IMR-90 (cell line): ENCODE data around the gene AKAP17A. TPM values are rescaled to one million over a fixed set of nuclear protein-coding genes. Genes with fewer than 3 reads are reported as not detected.

Source experiments
- ATAC-seq: fragments of 200-7000 bp; cut with Tn5 transposase; 2 replicates; pipeline ENCODE4 v1.9.1; 2020; ENCODE audit warnings: low read depth, mild to moderate bottlenecking, moderate library complexity
- BruUV-seq: library from RNA; stranded (reverse); fragments of 400-500 nt; replicated peaks from 2 replicates; lab custom pipeline; 2021; lab: Mats Ljungman, UMichigan
- CTCF ChIA-PET: fragments of 300-600 bp; formaldehyde crosslinking; extraction: SDS; loops from one replicate; lab custom pipeline; 2021; ENCODE audit warnings: antibody characterized with exemption; lab: Yijun Ruan, JAX
- POLR2A ChIA-PET: fragments of 300-600 bp; sonication (Branson Sonifier 250); formaldehyde crosslinking; loops from one replicate; lab custom pipeline; 2022; ENCODE audit warnings: antibody characterized with exemption; ENCODE audit not compliant: unreplicated experiment; lab: Charles Lee
- DNase-seq: peaks from one replicate; pipeline ENCODE4 v3.0.0; 2013
- H2AFZ ChIP-seq: replicated peaks from 2 replicates; pipeline ENCODE3; 2013; ENCODE audit warnings: low read length, mild to moderate bottlenecking; ENCODE audit not compliant: poor library complexity
- H2AK5ac ChIP-seq: 2 replicates; pipeline ENCODE4 v1.6.1; 2013; ENCODE audit warnings: low read depth, low read length, inconsistent platforms
- H2AK9ac ChIP-seq: replicated peaks from 2 replicates; pipeline ENCODE3; 2013; ENCODE audit warnings: mild to moderate bottlenecking, low read depth, low read length, moderate library complexity; ENCODE audit not compliant: poor library complexity
- H2BK120ac ChIP-seq: 2 replicates; pipeline ENCODE4 v1.6.1; 2013; ENCODE audit warnings: low read depth, low read length, inconsistent platforms
- H2BK15ac ChIP-seq: 3 replicates; pipeline ENCODE4 v1.6.1; 2013; ENCODE audit warnings: low read depth, low read length, inconsistent platforms
- H2BK20ac ChIP-seq: 2 replicates; pipeline ENCODE4 v1.6.1; 2013; ENCODE audit warnings: low read depth, mild to moderate bottlenecking, inconsistent platforms, low read length, moderate library complexity
- H2BK5ac ChIP-seq: 2 replicates; pipeline ENCODE4 v1.6.1; 2013; ENCODE audit warnings: mild to moderate bottlenecking, low read depth, low read length, inconsistent platforms; ENCODE audit not compliant: poor library complexity, severe bottlenecking
- H3K14ac ChIP-seq: replicated peaks from 2 replicates; pipeline ENCODE4 v1.6.1; 2013; ENCODE audit warnings: low read depth, low read length, inconsistent platforms
- H3K18ac ChIP-seq: 2 replicates; pipeline ENCODE4 v1.6.1; 2013; ENCODE audit warnings: low read depth, low read length, control low read depth
- H3K23ac ChIP-seq: 2 replicates; pipeline ENCODE4 v1.6.1; 2013; ENCODE audit warnings: low read depth, low read length, inconsistent platforms
- H3K27ac ChIP-seq: 2 replicates; pipeline ENCODE4 v1.5.1; 2013; ENCODE audit warnings: mild to moderate bottlenecking, control low read depth, low read length; ENCODE audit not compliant: insufficient read depth
- H3K27me3 ChIP-seq: 2 replicates; pipeline ENCODE4 v1.6.1; 2013; ENCODE audit warnings: low read length; ENCODE audit not compliant: control insufficient read depth, insufficient read depth
- H3K36me3 ChIP-seq: 2 replicates; pipeline ENCODE4 v1.6.1; 2013; ENCODE audit warnings: low read length, mixed read lengths; ENCODE audit not compliant: control insufficient read depth, insufficient read depth
- H3K4ac ChIP-seq: 2 replicates; pipeline ENCODE4 v1.6.1; 2013; ENCODE audit warnings: low read depth, low read length, inconsistent platforms
- H3K4me1 ChIP-seq: 2 replicates; pipeline ENCODE4 v1.6.1; 2013; ENCODE audit warnings: low read length, mixed read lengths; ENCODE audit not compliant: control insufficient read depth, insufficient read depth
- H3K4me2 ChIP-seq: 2 replicates; pipeline ENCODE4 v1.6.1; 2013; ENCODE audit warnings: low read depth, mild to moderate bottlenecking, control low read depth, low read length, moderate library complexity
- H3K4me3 ChIP-seq: 2 replicates; pipeline ENCODE4 v1.5.1; 2013; ENCODE audit warnings: low read depth, mild to moderate bottlenecking, control low read depth, low read length, moderate library complexity; ENCODE audit not compliant: insufficient read depth
- H3K56ac ChIP-seq: 2 replicates; pipeline ENCODE4 v1.6.1; 2013; ENCODE audit warnings: low read length, inconsistent platforms; ENCODE audit not compliant: insufficient read depth; ENCODE audit errors: extremely low read depth
- H3K79me1 ChIP-seq, 2 experiments: 2 replicates each; pipeline ENCODE4 v1.6.1; 2013; ENCODE audit warnings: low read length in 2 of 2, inconsistent platforms in 1 of 2, low read depth in 1 of 2
- H3K9ac ChIP-seq: 2 replicates; pipeline ENCODE4 v1.6.1; 2013; ENCODE audit warnings: low read depth, low read length, control low read depth
- H3K9me1 ChIP-seq: 2 replicates; pipeline ENCODE4 v1.6.1; 2013; ENCODE audit warnings: low read length, inconsistent platforms; ENCODE audit not compliant: insufficient read depth
- H3K9me3 ChIP-seq: 2 replicates; pipeline ENCODE4 v1.6.1; 2013; ENCODE audit warnings: low read length; ENCODE audit not compliant: control insufficient read depth, insufficient read depth
- H4K20me1 ChIP-seq: 2 replicates; pipeline ENCODE4 v1.6.1; 2013; ENCODE audit warnings: low read length, inconsistent platforms; ENCODE audit not compliant: insufficient read depth
- H4K5ac ChIP-seq: 2 replicates; pipeline ENCODE4 v1.6.1; 2013; ENCODE audit warnings: mild to moderate bottlenecking, low read depth, low read length, control low read depth
- H4K8ac ChIP-seq, 2 experiments: 2 replicates each; pipeline ENCODE4 v1.6.1; 2013; ENCODE audit warnings: low read depth in 2 of 2, low read length in 2 of 2, control low read depth in 1 of 2, inconsistent platforms in 1 of 2
- H4K91ac ChIP-seq: 2 replicates; pipeline ENCODE4 v1.6.1; 2013; ENCODE audit warnings: low read depth, low read length, inconsistent platforms; ENCODE audit not compliant: insufficient read depth
- BHLHE40 ChIP-seq: fragments of 150-350 bp; IDR thresholded peaks from 2 replicates; pipeline ENCODE4 v1.6.1; 2016; ENCODE audit warnings: mild to moderate bottlenecking, low read depth, low read length
- CEBPB ChIP-seq: IDR thresholded peaks from 2 replicates; pipeline ENCODE4 v1.6.1; 2012; ENCODE audit warnings: low read depth, low read length, improper control_type of control experiment
- ELK1 ChIP-seq: fragments of 150-350 bp; IDR thresholded peaks from 2 replicates; pipeline ENCODE4 v1.6.1; 2016; ENCODE audit warnings: low read depth, mild to moderate bottlenecking, low read length, moderate library complexity, borderline replicate concordance
- FOS ChIP-seq: fragments of 150-350 bp; IDR thresholded peaks from 2 replicates; pipeline ENCODE4 v1.6.1; 2016; ENCODE audit warnings: low read depth, low read length
- MAFK ChIP-seq: IDR thresholded peaks from 2 replicates; pipeline ENCODE4 v1.6.1; 2012; ENCODE audit warnings: low read depth, low read length, improper control_type of control experiment
- MXI1 ChIP-seq: IDR thresholded peaks from 2 replicates; pipeline ENCODE4 v1.6.1; 2012; ENCODE audit warnings: low read depth, mild to moderate bottlenecking, low read length, moderate library complexity, borderline replicate concordance
- RCOR1 ChIP-seq: IDR thresholded peaks from 2 replicates; pipeline ENCODE4 v1.6.1; 2012; ENCODE audit warnings: mild to moderate bottlenecking, low read length, improper control_type of control experiment; ENCODE audit not compliant: insufficient replicate concordance
- RFX5 ChIP-seq: IDR thresholded peaks from 2 replicates; pipeline ENCODE4 v1.8.0; 2012; ENCODE audit warnings: low read depth, mild to moderate bottlenecking, low read length, moderate library complexity
- SMC3 ChIP-seq: fragments of 150-350 bp; IDR thresholded peaks from 2 replicates; pipeline ENCODE4 v1.6.1; 2016; ENCODE audit warnings: low read depth, mild to moderate bottlenecking, antibody characterized with exemption, low read length, moderate library complexity
- USF2 ChIP-seq: fragments of 150-350 bp; IDR thresholded peaks from 2 replicates; pipeline ENCODE4 v1.6.1; 2017; ENCODE audit warnings: mild to moderate bottlenecking, antibody characterized with exemption, low read length, low read depth
- WGBS, 2 experiments: methylation state at CpG; one replicate each; pipeline versions ENCODE4 v1.1.5 to v1.1.7; 2013; ENCODE audit warnings: missing lambda C conversion rate in 2 of 2; ENCODE audit not compliant: insufficient read length in 1 of 2; ENCODE audit errors: extremely low coverage in 2 of 2; 5-methylcytosine and 5-hydroxymethylcytosine counted together
- dilution Hi-C: fragments of 300-500 bp; cut with HindIII; formaldehyde crosslinking; loops from one replicate; pipeline ENCODE4 v1.14.3; 2018; ENCODE audit warnings: low sequenced_read_pairs; ENCODE audit not compliant: unreplicated experiment
- in situ Hi-C: fragments of 300-500 bp; cut with MboI; formaldehyde crosslinking; loops from 3 replicates; pipeline ENCODE4 v1.14.3; 2019; ENCODE audit warnings: low sequenced_read_pairs, inconsistent platforms, mixed read lengths
- intact Hi-C: fragments of 100-400 bp; cut with micrococcal nuclease; formaldehyde crosslinking; loops from 2 replicates; pipeline ENCODE4 v1.10.0; 2022
- polyA plus RNA-seq, 3 experiments: library from polyadenylated mRNA; depleted of rRNA; stranded (reverse); fragments of >200 nt; gene quantifications; 2 replicates each; pipeline ENCODE4 v1.2.3, GENCODE V29; 2012; ENCODE audit warnings: low replicate concordance in 1 of 3
- total RNA-seq: library from RNA; depleted of rRNA; stranded (reverse); fragments of >200 nt; gene quantifications from 2 replicates; pipeline ENCODE4 v1.2.3, GENCODE V29; 2012
- TF ChIP-seq, protein P1 (sequence below): conservative IDR thresholded peaks from 2 replicates; pipeline ENCODE4 v1.5.1; 2012; ENCODE audit warnings: mild to moderate bottlenecking, low read depth, low read length, improper control_type of control experiment

Gene AKAP17A
- total and polyA plus RNA-seq, 2 of the 4 experiments (the other 2 are of a cell fraction), result 9.0 to 23.7 TPM

DNA sequence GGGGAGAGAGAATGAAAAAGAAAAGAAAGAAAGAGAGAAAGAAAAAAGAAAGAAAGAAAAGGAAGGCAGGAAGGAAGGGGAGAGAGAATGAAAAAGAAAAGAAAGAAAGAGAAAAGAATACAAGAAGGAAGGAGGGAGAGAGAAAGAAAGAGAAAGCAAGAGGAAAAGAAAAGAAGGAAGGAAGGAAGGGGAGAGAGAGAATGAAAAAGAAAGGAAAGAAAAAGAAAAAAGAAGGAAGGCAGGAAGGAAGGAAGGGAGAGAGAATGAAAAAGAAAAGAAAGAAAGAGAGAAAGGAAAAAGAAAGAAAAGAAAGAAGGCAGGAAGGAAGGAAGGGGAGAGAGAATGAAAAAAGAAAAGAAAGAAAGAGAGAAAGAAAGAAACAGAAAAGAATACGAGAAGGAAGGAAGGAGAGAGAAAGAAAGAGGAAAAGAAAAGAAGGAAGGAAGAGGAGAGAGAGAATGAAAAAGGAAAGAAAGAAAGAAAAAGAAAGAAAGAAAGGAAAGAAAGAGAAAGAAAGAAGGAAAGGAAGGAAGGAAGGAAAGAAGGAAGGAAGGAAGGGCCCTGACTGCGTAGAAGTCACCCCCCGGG is 39.4 kb upstream of the AKAP17A start:
- H3K4me2 ChIP-seq, result no peak overlapping the region
- no peak overlapping the region for H2BK5ac ChIP-seq
- H3K9me3 ChIP-seq, result peaks cover 20% of the 10 kb centered on the region
- no peaks in the 10 kb centered on the region for H3K79me1 ChIP-seq
- in situ Hi-C loops, result no loop called here
- no peak overlapping the region for H2AK5ac ChIP-seq
- no peak for ATAC-seq
- DNase-seq, result no peak
- H3K56ac ChIP-seq, result no peak overlapping the region
- H3K4me1 ChIP-seq, result no peaks in the 10 kb centered on the region
- no peak overlapping the region for H2BK15ac ChIP-seq
- H3K14ac ChIP-seq, result no peak overlapping the region
- no peak for TF ChIP-seq FOS
- no peak for TF ChIP-seq ELK1
- TF ChIP-seq MAFK, result no peak
- no peak for TF ChIP-seq CEBPB
- no peak for TF ChIP-seq MXI1
- TF ChIP-seq USF2, result no peak
- no peak for TF ChIP-seq RCOR1
- no peak for TF ChIP-seq BHLHE40
- TF ChIP-seq SMC3, result no peak
- no peak for TF ChIP-seq RFX5
- TF ChIP-seq, protein P1, sequence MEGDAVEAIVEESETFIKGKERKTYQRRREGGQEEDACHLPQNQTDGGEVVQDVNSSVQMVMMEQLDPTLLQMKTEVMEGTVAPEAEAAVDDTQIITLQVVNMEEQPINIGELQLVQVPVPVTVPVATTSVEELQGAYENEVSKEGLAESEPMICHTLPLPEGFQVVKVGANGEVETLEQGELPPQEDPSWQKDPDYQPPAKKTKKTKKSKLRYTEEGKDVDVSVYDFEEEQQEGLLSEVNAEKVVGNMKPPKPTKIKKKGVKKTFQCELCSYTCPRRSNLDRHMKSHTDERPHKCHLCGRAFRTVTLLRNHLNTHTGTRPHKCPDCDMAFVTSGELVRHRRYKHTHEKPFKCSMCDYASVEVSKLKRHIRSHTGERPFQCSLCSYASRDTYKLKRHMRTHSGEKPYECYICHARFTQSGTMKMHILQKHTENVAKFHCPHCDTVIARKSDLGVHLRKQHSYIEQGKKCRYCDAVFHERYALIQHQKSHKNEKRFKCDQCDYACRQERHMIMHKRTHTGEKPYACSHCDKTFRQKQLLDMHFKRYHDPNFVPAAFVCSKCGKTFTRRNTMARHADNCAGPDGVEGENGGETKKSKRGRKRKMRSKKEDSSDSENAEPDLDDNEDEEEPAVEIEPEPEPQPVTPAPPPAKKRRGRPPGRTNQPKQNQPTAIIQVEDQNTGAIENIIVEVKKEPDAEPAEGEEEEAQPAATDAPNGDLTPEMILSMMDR, result no peak
- H4K91ac ChIP-seq, result no peak overlapping the region
- H2BK20ac ChIP-seq, result no peak overlapping the region
- H2AK9ac ChIP-seq, result no peak overlapping the region
- H3K4ac ChIP-seq, result no peak overlapping the region
- H4K5ac ChIP-seq, result no peak overlapping the region
- H2AFZ ChIP-seq, result no peak overlapping the region
- H4K20me1 ChIP-seq, result no peaks in the 10 kb centered on the region
- H4K8ac ChIP-seq, result no peak overlapping the region
- CTCF ChIA-PET, result no interaction called here
- POLR2A ChIA-PET, result no interaction called here
- no peak overlapping the region for H3K9ac ChIP-seq
- WGBS, 2 experiments, result 59% methylated on average over 3 of the region's 3 CpGs; no CpG with 5 or more reads in 1 of the 2 experiments
- H3K27ac ChIP-seq, result no peak overlapping the region
- BruUV-seq, result no TSS peak
- no peaks in the 10 kb centered on the region for H3K27me3 ChIP-seq
- dilution Hi-C loops, result no loop called here
- no peak overlapping the region for H3K18ac ChIP-seq
- H2BK120ac ChIP-seq, result no peak overlapping the region
- no peak overlapping the region for H3K4me3 ChIP-seq
- H3K9me1 ChIP-seq, result no peaks in the 10 kb centered on the region
- no peak overlapping the region for H3K23ac ChIP-seq
- intact Hi-C loops, result no loop called here
- no peaks in the 10 kb centered on the region for H3K36me3 ChIP-seq
